ENCODE measurements around the gene CCNY.

Gene CCNY

GRCh38 chr10:35605191-35605590, 268.9 kb downstream of the CCNY start, which contains the start of gene GJD4:
TSS of gene GJD4 (plus strand) at chr10:35605341. CDS start at chr10:35605568, 227 bp downstream.
- no peak for DNase-seq
- in situ Hi-C loops (cut with HindIII; ENCODE audit: low pct_ligation_motif_present, low pct_unique_long_range_greater_than_20kb, low sequenced_read_pairs) = no loop called here

- DNase-seq = no peak
- in situ Hi-C loops (cut with HindIII; ENCODE audit: low pct_ligation_motif_present, low pct_unique_long_range_greater_than_20kb, low sequenced_read_pairs) = no loop called here
Observed at GRCh38 chr10:35606430-35606829, 270.1 kb downstream of the CCNY start.

- DNase-seq = no peak
- in situ Hi-C loops (cut with HindIII; ENCODE audit: low pct_ligation_motif_present, low pct_unique_long_range_greater_than_20kb, low sequenced_read_pairs) = no loop called here
Observed at GRCh38 chr10:35607475-35608327, 271.4 kb downstream of the CCNY start.

- in situ Hi-C loops (cut with HindIII; ENCODE audit: low pct_ligation_motif_present, low pct_unique_long_range_greater_than_20kb, low sequenced_read_pairs) = no loop called here
- DNase-seq = no peak
Observed at GRCh38 chr10:35608328-35608672, 272.0 kb downstream of the CCNY start.

GRCh38 chr10:35611750-35612149, 275.4 kb downstream of the CCNY start:
- in situ Hi-C loops (cut with HindIII; ENCODE audit: low pct_ligation_motif_present, low pct_unique_long_range_greater_than_20kb, low sequenced_read_pairs) = no loop called here
- DNase-seq = no peak

GRCh38 chr10:35612385-35613106, 276.2 kb downstream of the CCNY start:
- in situ Hi-C loops (cut with HindIII; ENCODE audit: low pct_ligation_motif_present, low pct_unique_long_range_greater_than_20kb, low sequenced_read_pairs) = no loop called here
- no peak for DNase-seq

GRCh38 chr10:35613107-35613440, 276.8 kb downstream of the CCNY start:
- DNase-seq = no peak
- in situ Hi-C loops (cut with HindIII; ENCODE audit: low pct_ligation_motif_present, low pct_unique_long_range_greater_than_20kb, low sequenced_read_pairs) = no loop called here

- in situ Hi-C loops (cut with HindIII; ENCODE audit: low pct_ligation_motif_present, low pct_unique_long_range_greater_than_20kb, low sequenced_read_pairs) = no loop called here
- no peak for DNase-seq
Observed at GRCh38 chr10:35613597-35614226, 277.4 kb downstream of the CCNY start.

- in situ Hi-C loops (cut with HindIII; ENCODE audit: low pct_ligation_motif_present, low pct_unique_long_range_greater_than_20kb, low sequenced_read_pairs) = no loop called here
- no peak for DNase-seq
Observed at GRCh38 chr10:35614312-35614711, 278.0 kb downstream of the CCNY start.
